Heart left ventricle (tissue), 16 donors: ENCODE results near the gene LDLRAD1. TPM values are rescaled to one million over a fixed set of nuclear protein-coding genes. Genes with fewer than 3 reads are reported as not detected.

Source experiments
- ATAC-seq, 4 donors: fragments of 200-7000 bp; cut with Tn5 transposase; one replicate each; pipeline ENCODE4 v1.9.1; 2020 to 2022; ENCODE audit warnings: moderate library complexity in 4 of 4, mild to moderate bottlenecking in 3 of 4, moderate number of reproducible peaks in 1 of 4
- DNase-seq, 5 donors: peaks; one replicate each; pipeline ENCODE4 v3.0.0-alpha.2; 2020
- H3K27ac ChIP-seq, 12 donors: fragments of 200-600 bp; sonication (generic) in 4 of 12; one replicate each; pipeline versions ENCODE4 v1.5.0 to v1.8.0; 2016 to 2022; ENCODE audit warnings: mild to moderate bottlenecking in 2 of 12
- H3K27me3 ChIP-seq, 9 donors: fragments of 200-600 bp; sonication (generic) in 2 of 9; one replicate each; pipeline versions ENCODE4 v1.5.1 to v1.8.0; 2016 to 2022; ENCODE audit warnings: mild to moderate bottlenecking in 3 of 9
- H3K36me3 ChIP-seq, 9 donors: fragments of 200-600 bp; sonication (generic) in 2 of 9; one replicate each; pipeline versions ENCODE4 v1.5.0 to v1.8.0; 2018 to 2022; ENCODE audit warnings: mild to moderate bottlenecking in 2 of 9
- H3K4me1 ChIP-seq, 12 donors: fragments of 200-600 bp; sonication (generic) in 4 of 12; one replicate each; pipeline versions ENCODE4 v1.5.0 to v1.8.0; 2016 to 2022; ENCODE audit warnings: mild to moderate bottlenecking in 3 of 12
- H3K4me3 ChIP-seq, 12 donors: fragments of 200-600 bp; sonication (generic) in 4 of 12; one replicate each; pipeline versions ENCODE4 v1.5.0 to v1.8.0; 2017 to 2022; ENCODE audit warnings: mild to moderate bottlenecking in 9 of 12, moderate library complexity in 4 of 12
- H3K9me3 ChIP-seq, 12 donors: fragments of 200-600 bp; sonication (generic) in 4 of 12; one replicate each; pipeline versions ENCODE4 v1.5.0 to v1.8.0; 2016 to 2022; ENCODE audit warnings: mild to moderate bottlenecking in 1 of 12
- CTCF ChIP-seq, 12 donors: fragments of 200-600 bp; sonication (generic) in 4 of 12; IDR thresholded peaks; one replicate each; pipeline versions ENCODE4 v1.5.0 to v1.8.0; 2018 to 2022; ENCODE audit warnings: antibody characterized with exemption in 12 of 12, mild to moderate bottlenecking in 5 of 12
- POLR2A ChIP-seq, 2 donors: fragments of 450-650 bp; IDR thresholded peaks; one replicate each; pipeline ENCODE4 v1.6.1; 2017; ENCODE audit warnings: antibody characterized with exemption in 2 of 2, mild to moderate bottlenecking in 2 of 2, moderate library complexity in 2 of 2
- WGBS, 4 donors: extraction: QIAGEN DNeasy Blood & Tissue Kit in 2 of 4; methylation state at CpG; one replicate each; pipeline versions ENCODE4 v1.1.5 to v1.1.7; 2013 to 2018; 5-methylcytosine and 5-hydroxymethylcytosine counted together
- intact Hi-C, 10 donors: fragments of 100-400 bp; cut with DNase I; formaldehyde crosslinking; loops; one replicate each; pipeline versions ENCODE4 v1.11.1 to v1.14.2; 2022
- polyA plus RNA-seq, 2 donors: library from polyadenylated mRNA; stranded (reverse); fragments of 200-250 nt; gene quantifications; one replicate each; pipeline ENCODE4 v1.2.3, GENCODE V29; 2013
- total RNA-seq, 9 donors: library from RNA; depleted of rRNA in 2 of 9; stranded (reverse); fragments of >200 nt in 2 of 9; fragmentation: NEBNext Ultra II Directional in 3 of 9; extraction: Animal tissue kit (Norgen Biotek cat#: 25700) in 3 of 9; gene quantifications; one replicate each; pipeline versions ENCODE4 v1.1.0 to v1.2.4, GENCODE V29; 2016 to 2023
- donor health status: ischemic (EF 13 %, LVEDD 7.1; RV severe dilation, severe dysfunction).
- donor health status: healthy with polysubstance abuse.
- donor health status: DM: no; HTN: yes; CAD: no.
- donor health status: DM: no; HTN: no; CAD: no.
- donor health status: ischemic (EF 25% LVEDD 6.9; RV normal size, moderate dysfunction).
- donor health status: ischemic (EF 25% LVEDD 5.7; RV mildly dilated, moderate dysfunction).
- donor health status: healthy.
- donor health status: DM: yes; HTN: yes; CAD: no.
- donor health status: ischemic (EF 35%, LVEDD 5.7; RV mildly dilated, moderate dysfunction).
- donor health status: nonischemic (EF 11% LVEDD 7.7; RV severe dilation, severe dysfunction).
- donor health status: DM: yes; HTN: yes; CAD: no.
- donor health status: PGD.
- donor health status: ischemic (EF 29% LVEDD 5.4; RV normal size, mild dysfunction).
- donor health status: nonischemic (EF 23%, LVEDD 6.1; RV moderate dilation, normal function).

LDLRAD1 gene
- total and polyA plus RNA-seq, 11 donors: not detected

- ATAC-seq: no peak
- H3K4me3 ChIP-seq: no peak overlapping the region
- H3K4me1 ChIP-seq: peaks cover 0 to 12% (median 5%) of the 10 kb centered on the region in 12 donors
- no peak for DNase-seq
- TF ChIP-seq POLR2A (IDR thresholded peaks at IDR 0.05): no peak
- no peak for TF ChIP-seq CTCF (IDR thresholded peaks at IDR 0.05)
- H3K36me3 ChIP-seq: no peaks in the 10 kb centered on the region
- H3K27ac ChIP-seq: no peak overlapping the region
- no peaks in the 10 kb centered on the region for H3K9me3 ChIP-seq
- WGBS, 4 donors: 87 to 96% (median 95%) methylated on average over 3 of the region's 3 CpGs
- intact Hi-C loops: no loop called here
- H3K27me3 ChIP-seq: no peaks in the 10 kb centered on the region
Measured at GRCh38 chr1:53986458-53986857, 31.5 kb downstream of the LDLRAD1 start.

- no peak for DNase-seq
- no peak overlapping the region for H3K4me3 ChIP-seq
Measured at GRCh38 chr1:53984726-53985125, 33.3 kb downstream of the LDLRAD1 start.

GRCh38 chr1:53982763-53983104, 35.3 kb downstream of the LDLRAD1 start:
- no peak for ATAC-seq
- TF ChIP-seq POLR2A (IDR thresholded peaks at IDR 0.05): no peak
- TF ChIP-seq CTCF (IDR thresholded peaks at IDR 0.05): no peak
- H3K27ac ChIP-seq: no peak overlapping the region
- peak overlapping the region in 10 of 12 donors; percentile 20 to 56 (median 41) for H3K4me3 ChIP-seq
- H3K9me3 ChIP-seq: no peaks in the 10 kb centered on the region
- DNase-seq: no peak
- no peaks in the 10 kb centered on the region for H3K36me3 ChIP-seq
- H3K4me1 ChIP-seq: peaks cover 0 to 12% (median 5%) of the 10 kb centered on the region in 12 donors
- H3K27me3 ChIP-seq: no peaks in the 10 kb centered on the region
- WGBS, 4 donors: 29 to 47% (median 35%) methylated on average over 4 of the region's 4 CpGs
- intact Hi-C loops: no loop called here

More at GRCh38 chr1:53984726-53985125, 33.3 kb downstream of the LDLRAD1 start:
- no peak for ATAC-seq
- H3K27me3 ChIP-seq: no peaks in the 10 kb centered on the region
- no peak overlapping the region for H3K27ac ChIP-seq
- TF ChIP-seq POLR2A (IDR thresholded peaks at IDR 0.05) (no peak), CTCF (IDR thresholded peaks at IDR 0.05) (no peak)
- no peaks in the 10 kb centered on the region for H3K36me3 ChIP-seq
- peaks cover 0 to 12% (median 5%) of the 10 kb centered on the region in 12 donors for H3K4me1 ChIP-seq
- H3K9me3 ChIP-seq: no peaks in the 10 kb centered on the region
- intact Hi-C loops: no loop called here

GRCh38 chr1:53982034-53982762, 35.8 kb downstream of the LDLRAD1 start:
- peak overlapping the region in 10 of 12 donors; percentile 20 to 56 (median 41) for H3K4me3 ChIP-seq
- peak; percentile 41 to 67 (median 54) for ATAC-seq
- intact Hi-C loops: no loop called here

More at GRCh38 chr1:53982034-53982762, 35.8 kb downstream of the LDLRAD1 start:
- no peaks in the 10 kb centered on the region for H3K9me3 ChIP-seq
- no peaks in the 10 kb centered on the region for H3K36me3 ChIP-seq
- DNase-seq: peak in 3 of 5 donors; percentile 24 to 50 (median 44)
- TF ChIP-seq CTCF (IDR thresholded peaks at IDR 0.05) (no peak), POLR2A (IDR thresholded peaks at IDR 0.05) (no peak)
- WGBS, 4 donors: 40 to 48% (median 45%) methylated on average over 20 of the region's 20 CpGs
- no peaks in the 10 kb centered on the region for H3K27me3 ChIP-seq
- H3K4me1 ChIP-seq: peaks cover 0 to 12% (median 5%) of the 10 kb centered on the region in 12 donors
- peak overlapping the region in 4 of 12 donors; percentile 27 to 38 (median 28) for H3K27ac ChIP-seq
